H7 (cell line): ENCODE results near the gene KLHL25. TPM values are rescaled to one million over a fixed set of nuclear protein-coding genes. Genes with fewer than 3 reads are reported as not detected.

Source experiments
- DNase-seq: peaks from one replicate; pipeline ENCODE4 v3.0.0; 2012
- H3K27me3 ChIP-seq: 2 replicates; pipeline ENCODE4 v1.6.0; 2011; ENCODE audit warnings: mild to moderate bottlenecking, low read length; ENCODE audit not compliant: control insufficient read depth, insufficient read depth
- H3K36me3 ChIP-seq: replicated peaks from 2 replicates; pipeline ENCODE4 v1.5.1; 2011; ENCODE audit warnings: low read length; ENCODE audit not compliant: control insufficient read depth, insufficient read depth
- H3K4me3 ChIP-seq: 2 replicates; pipeline ENCODE4 v1.5.1; 2011; ENCODE audit warnings: low read depth, mild to moderate bottlenecking, control low read depth, low read length, moderate library complexity; ENCODE audit not compliant: insufficient read depth
- total RNA-seq: library from RNA; depleted of rRNA; stranded (reverse); fragments of >200 nt; shearing (Covaris generic); gene quantifications from 2 replicates; pipeline ENCODE4 v1.2.3, GENCODE V29; 2014

KLHL25 gene
- total RNA-seq, 1 experiment from 2014 or later: 20.8 TPM

DNA sequence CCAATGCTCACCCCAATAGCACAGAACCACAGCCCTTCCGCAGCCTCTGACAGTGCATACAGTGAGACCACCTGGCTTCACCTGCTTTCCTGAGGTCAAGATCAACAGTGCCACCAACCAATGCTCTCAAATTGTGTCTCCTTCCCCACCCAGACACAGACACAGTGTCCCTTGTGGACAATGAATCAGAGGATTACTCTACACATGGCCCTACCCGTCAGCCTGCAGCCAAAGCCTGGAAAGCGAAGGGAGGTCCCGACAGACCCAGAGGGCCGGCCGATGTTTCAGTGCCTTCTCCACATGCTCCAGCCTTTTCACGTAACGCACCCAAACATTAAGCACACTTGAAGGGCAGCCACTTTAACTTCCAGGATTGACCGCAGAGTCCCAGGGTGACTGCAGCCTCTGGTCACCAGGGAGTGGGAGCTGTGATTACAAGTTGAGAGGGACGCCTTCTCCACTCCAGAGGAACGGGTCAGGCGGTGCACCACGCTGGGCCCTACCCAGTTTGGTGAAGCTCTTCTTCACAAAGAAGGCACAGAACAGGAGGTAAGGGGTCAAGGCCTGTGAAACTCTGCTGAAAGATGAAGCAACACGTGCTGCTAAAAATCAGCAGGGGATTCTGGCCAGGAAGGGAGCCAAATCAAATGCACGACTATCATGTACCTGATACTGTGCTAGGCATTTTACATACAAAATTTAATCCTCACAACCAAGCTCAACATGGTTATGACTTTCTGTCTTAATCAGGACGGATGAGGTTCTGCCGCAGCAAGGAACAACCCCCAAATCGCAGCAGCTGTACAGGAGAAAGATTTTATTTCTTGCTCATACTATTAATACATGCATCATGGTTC, 17.2 kb downstream of the KLHL25 start:
- no peak overlapping the region for H3K4me3 ChIP-seq
- peak; percentile 22 for DNase-seq
- H3K27me3 ChIP-seq: no peaks in the 10 kb centered on the region
- no peaks in the 10 kb centered on the region for H3K36me3 ChIP-seq

DNA sequence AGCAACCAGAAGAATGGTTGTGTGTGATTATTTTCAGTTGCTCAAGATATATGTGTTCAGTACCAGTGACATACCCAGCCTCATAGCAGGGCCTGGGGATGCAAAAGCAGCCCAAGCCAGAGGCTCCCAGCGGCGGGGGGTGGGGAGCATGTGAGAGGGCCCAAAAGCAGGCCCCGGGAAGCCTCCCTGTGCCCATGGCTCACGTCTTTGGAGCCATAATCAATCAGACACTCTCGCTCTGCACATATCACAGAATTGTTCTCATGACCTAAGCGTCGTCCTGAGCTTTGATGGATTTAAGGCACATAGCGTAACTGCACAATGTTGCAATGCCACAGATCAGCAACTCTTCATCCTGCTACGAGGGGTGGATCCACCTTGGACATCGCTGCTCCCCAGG, 20.8 kb downstream of the KLHL25 start:
- no peaks in the 10 kb centered on the region for H3K36me3 ChIP-seq
- H3K27me3 ChIP-seq: no peaks in the 10 kb centered on the region
- peak; percentile 53 for DNase-seq
- H3K4me3 ChIP-seq: no peak overlapping the region

DNA sequence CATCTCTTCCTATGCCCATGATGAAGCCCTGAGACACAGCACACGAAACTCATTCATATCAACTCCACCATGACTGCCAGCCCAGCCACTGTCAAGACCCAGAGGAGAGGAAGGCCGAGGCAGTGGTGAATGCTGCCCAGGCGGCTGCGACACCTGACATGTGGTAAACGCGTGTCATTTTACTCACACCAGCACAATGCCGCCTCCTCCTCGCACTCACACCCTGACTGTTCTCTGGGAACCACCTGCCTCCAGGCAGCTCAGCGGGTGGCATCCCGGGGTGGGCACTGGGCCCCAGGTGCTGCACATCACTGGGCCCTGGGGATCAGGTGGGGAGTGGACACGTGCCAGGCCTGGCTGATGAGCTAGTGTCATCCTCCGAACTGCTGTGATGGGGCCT, 21.5 kb downstream of the KLHL25 start:
- H3K27me3 ChIP-seq: no peaks in the 10 kb centered on the region

DNA sequence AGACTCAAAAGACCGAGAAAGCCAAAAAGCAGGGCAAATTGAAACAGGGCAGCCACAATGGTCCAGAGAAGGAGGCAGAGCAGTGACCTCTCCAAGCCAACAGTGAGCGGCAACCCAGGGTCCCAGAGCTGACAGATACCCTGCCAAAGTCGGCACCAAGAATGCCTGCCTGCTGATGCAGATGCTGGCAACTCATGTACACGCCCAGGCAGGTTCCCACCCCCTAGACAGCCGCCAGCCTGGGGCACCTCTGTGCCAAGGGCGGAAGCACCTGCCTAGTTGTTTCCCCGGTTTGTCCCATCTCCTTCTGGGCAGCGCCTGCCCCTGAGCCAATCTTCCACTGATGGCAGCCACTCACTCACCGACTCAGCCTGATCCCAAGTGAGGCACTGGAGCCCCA, 22.1 kb downstream of the KLHL25 start:
- Histone ChIP-seq H3K27me3 (no peaks in the 10 kb centered on the region), H3K4me3 (no peak overlapping the region), H3K36me3 (no peaks in the 10 kb centered on the region)
- DNase-seq: no peak

More for the DNA sequence above, 21.5 kb downstream of the KLHL25 start:
- no peaks in the 10 kb centered on the region for H3K36me3 ChIP-seq
- no peak overlapping the region for H3K4me3 ChIP-seq
- DNase-seq: no peak

DNA sequence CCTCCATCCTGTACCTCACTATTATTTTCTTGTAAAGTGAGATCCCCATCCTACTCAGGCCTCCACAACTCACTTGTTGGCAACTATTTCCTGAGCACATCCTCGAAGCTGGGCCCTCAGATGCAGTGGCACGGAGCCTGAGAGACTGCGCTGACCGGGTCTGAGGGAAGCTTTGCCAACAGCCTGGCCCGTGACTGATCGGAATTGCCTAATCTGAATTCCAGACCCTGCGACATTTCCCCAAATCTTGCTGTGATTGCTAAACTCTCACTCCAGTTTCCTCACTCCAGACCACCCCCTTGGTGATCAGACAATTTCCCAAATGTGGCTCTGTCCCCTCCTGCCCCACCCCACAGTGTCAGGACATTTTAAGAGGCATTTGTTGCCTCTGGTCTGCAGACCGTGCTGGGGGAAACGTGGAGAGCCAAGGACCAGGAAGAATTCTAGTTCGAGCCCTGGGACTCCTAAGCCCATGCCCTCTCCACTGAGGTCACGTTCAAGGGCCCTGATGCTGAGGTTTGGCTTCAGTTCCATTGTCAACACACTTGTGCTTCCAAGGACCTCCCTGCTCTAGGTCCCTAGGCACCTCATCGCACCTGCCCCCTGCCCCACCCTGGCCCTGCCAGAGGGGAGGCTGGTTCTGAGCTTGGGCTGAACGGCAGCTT, 22.8 kb downstream of the KLHL25 start:
- Histone ChIP-seq H3K27me3 (no peaks in the 10 kb centered on the region), H3K4me3 (no peak overlapping the region), H3K36me3 (no peaks in the 10 kb centered on the region)
- peak; percentile 36 for DNase-seq

GRCh38 chr15:85771271-85771670, 23.5 kb downstream of the KLHL25 start:
- Histone ChIP-seq H3K27me3 (no peaks in the 10 kb centered on the region), H3K4me3 (no peak overlapping the region), H3K36me3 (no peaks in the 10 kb centered on the region)
- no peak for DNase-seq

DNA sequence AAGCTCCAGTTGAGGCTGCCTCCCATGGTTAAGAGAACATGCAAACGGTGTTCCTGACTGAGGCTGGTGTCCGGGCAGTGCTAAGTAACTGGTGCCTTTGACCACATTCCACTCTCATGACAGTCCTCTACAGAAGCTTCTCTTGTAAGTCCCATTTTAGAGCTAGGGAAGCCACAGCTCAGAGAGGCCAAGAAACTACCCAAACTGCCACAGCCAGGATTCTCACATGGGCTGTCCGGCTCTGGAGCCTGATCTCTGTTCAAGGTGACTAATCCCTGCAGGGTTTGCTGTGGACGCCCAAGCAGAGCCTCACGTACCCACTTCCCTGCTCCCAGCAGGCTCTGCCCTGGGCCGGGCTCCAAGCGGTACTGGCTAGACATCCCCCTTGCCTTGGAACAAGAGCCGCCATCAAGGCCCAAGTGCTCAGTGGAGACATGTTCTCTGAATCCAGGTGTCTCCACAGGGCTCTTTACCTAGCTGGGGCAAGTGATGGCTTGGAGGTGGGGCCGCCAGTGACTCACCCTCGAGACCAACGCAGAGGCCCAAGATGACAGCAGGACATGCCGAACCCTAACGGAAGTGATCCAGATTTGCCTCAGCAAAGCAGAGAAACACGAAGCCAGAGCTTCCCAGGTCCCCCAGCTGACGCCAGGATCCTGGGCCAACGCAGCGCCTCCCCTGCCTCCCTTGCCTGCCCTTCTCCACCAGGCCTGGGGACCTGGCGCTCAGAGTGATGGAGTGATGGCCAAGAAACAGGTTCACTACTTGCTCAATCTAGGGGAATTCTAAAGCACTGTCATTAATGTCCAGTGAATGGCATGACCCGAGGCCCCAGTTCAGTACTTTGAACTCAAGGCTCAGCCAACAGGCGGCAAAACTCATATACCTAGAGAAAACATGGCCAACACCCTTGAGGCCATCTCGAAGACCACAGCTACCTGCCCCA, 24.4 kb downstream of the KLHL25 start:
- no peaks in the 10 kb centered on the region for H3K27me3 ChIP-seq
- H3K4me3 ChIP-seq: no peak overlapping the region
- peak; percentile 41 for DNase-seq
- H3K36me3 ChIP-seq: no peaks in the 10 kb centered on the region

DNA sequence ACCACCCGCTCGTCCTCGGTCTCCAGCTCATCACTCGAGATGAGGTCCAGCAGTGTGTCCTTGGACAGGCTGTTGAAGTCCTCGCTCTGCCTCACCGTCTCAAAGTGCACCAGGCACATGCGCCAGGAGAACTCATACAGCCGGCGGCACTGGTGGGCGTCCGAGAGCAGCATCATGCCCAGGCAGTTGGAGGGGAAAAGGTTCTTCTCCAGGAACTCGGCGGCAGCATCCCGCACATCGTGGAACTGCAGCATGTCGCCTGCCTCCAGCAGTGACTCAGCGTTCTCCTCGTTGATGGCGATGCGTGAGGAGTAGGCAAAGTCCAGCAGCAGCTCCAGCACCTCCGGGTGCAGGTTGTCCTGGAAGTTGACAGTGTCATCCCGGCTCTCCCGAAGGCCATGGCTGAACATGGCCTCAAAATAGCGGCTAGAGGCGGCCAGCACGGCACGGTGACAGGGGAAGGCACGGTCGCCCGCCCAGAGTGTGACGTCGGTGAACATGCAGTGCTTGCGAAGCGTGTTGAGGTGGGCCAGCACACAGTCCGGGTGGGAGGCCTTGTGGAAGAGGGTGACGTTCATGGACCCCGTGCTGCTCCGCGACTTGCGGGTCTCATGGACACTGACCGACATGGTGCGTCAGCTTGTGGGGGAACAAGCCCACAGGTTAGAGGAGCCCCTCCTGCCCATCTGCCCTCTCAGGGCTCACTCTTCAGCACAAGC, 25.4 kb downstream of the KLHL25 start:
- peak; percentile 43 for DNase-seq

GRCh38 chr15:85768595-85769168, 26.0 kb downstream of the KLHL25 start:
- H3K4me3 ChIP-seq: no peak overlapping the region
- DNase-seq: no peak
- H3K27me3 ChIP-seq: no peaks in the 10 kb centered on the region
- no peaks in the 10 kb centered on the region for H3K36me3 ChIP-seq

More for the DNA sequence above, 25.4 kb downstream of the KLHL25 start:
- H3K27me3 ChIP-seq: no peaks in the 10 kb centered on the region
- H3K4me3 ChIP-seq: no peak overlapping the region
- no peaks in the 10 kb centered on the region for H3K36me3 ChIP-seq

- Histone ChIP-seq H3K27me3 (no peaks in the 10 kb centered on the region), H3K4me3 (no peak overlapping the region), H3K36me3 (no peaks in the 10 kb centered on the region)
- peak; percentile 68 for DNase-seq
Observed at GRCh38 chr15:85767785-85768529, 26.8 kb downstream of the KLHL25 start.

DNA sequence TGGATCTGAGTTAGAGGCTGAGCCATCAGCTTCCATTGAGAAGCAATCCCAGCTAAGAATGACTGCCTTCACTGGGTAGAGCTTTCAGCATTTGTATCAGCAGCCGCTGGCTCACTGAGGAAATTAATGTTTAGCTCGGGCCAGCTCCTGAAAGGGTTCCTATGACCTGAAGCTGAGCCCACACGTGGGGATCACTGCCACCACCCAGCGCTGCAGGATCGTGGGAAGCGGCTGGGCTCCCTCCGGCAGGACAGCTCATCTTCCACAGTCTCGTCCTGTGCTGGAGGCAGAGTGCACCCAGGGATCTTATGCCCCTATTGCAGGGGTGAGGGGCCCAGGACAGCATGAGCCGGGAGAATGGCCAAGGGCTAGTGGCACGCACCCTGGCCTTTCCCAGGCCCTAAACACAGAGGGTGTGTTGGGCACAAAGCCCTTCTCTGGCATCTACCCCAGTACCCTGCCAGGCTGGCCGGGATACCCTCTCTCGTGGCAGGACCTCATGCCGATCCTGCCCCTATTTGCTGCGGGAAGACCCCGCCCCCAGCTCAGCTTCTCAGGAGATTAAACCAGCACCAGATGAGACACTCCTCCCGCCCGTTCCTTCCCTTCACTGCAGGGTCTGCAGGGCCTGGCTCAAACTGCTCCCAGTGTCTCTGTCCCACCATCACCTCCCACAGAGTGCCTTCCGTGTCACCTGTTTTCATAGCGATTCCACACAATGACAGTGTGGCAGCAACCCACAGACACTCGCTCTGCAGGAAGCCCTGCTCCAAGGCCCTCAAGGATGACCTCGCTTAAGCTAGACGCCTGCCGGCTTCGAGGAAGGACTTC, 28.5 kb downstream of the KLHL25 start:
- peak; percentile 82 for DNase-seq
- H3K36me3 ChIP-seq: no peaks in the 10 kb centered on the region

GRCh38 chr15:85764649-85765277, 30.0 kb downstream of the KLHL25 start:
- H3K4me3 ChIP-seq: no peak overlapping the region
- DNase-seq: peak; percentile 51
- no peaks in the 10 kb centered on the region for H3K27me3 ChIP-seq
- H3K36me3 ChIP-seq: peaks cover 2% of the 10 kb centered on the region; the same call in 1 of the 2 replicates

More for the DNA sequence above, 28.5 kb downstream of the KLHL25 start:
- H3K27me3 ChIP-seq: no peaks in the 10 kb centered on the region
- H3K4me3 ChIP-seq: no peak overlapping the region
